SH-SY5Y (cell line): ENCODE measurements around the gene ADH1C.

Experiments used
- GATA2 ChIP-seq: IDR thresholded peaks from 2 replicates; pipeline ENCODE4 v1.6.1; 2011; ENCODE audit warnings: mild to moderate bottlenecking, low read depth, low read length
- GATA3 ChIP-seq: IDR thresholded peaks from 2 replicates; pipeline ENCODE4 v1.6.1; 2011; ENCODE audit warnings: low read depth, mild to moderate bottlenecking, low read length, moderate library complexity

DNA sequence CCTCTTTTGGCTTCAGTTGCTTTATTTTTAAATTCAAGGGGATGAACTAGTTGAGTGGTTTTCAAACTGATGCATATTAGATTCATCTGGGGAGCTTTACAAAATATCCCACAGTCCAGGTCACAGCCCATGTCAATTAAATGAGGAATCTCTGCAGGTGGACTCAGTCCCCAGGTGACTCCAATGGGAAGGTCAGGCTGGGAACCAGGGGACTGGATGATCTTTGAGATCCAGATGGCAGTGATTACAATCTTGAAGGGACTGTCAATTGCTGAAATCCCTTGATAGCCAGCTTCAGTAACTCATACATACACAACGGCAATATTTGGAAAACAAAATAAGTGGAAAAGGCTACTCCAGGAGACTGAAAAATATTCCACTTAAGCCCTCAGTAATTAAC is 38.3 kb downstream of the ADH1C start:
- TF ChIP-seq GATA2 (no peak), GATA3 (no peak)
